ENCODE results near the gene SPNS1. TPM values are rescaled to one million over a fixed set of nuclear protein-coding genes. Genes with fewer than 3 reads are reported as not detected.
A peak's percentile ranks its signal among the peaks of the same experiment; 100 is the strongest.

The SPNS1 gene
- total and polyA plus RNA-seq, 8 donors: 12.6 to 57.6 (median 15.2) TPM

- no peak overlapping the region for H3K27ac ChIP-seq
- no peak for TF ChIP-seq CTCF (IDR thresholded peaks at IDR 0.05)
- H3K4me1 ChIP-seq: no peaks in the 10 kb centered on the region
- 74 to 87% methylated on average over 4 of the region's 4 CpGs for WGBS, 2 donors
- H3K4me3 ChIP-seq: no peak overlapping the region
- no peak for FAIRE-seq
- DNase-seq: no peak
- intact Hi-C loops (cut with DNase I): no loop called here
- no peaks in the 10 kb centered on the region for H3K27me3 ChIP-seq
- ATAC-seq: no peak
- no peaks in the 10 kb centered on the region for H3K36me3 ChIP-seq
- H3K9me3 ChIP-seq: no peaks in the 10 kb centered on the region
Measured at GRCh38 chr16:29025735-29026134, 51.2 kb downstream of the SPNS1 start.

- DNase-seq (no peak), FAIRE-seq (no peak), ATAC-seq (no peak)
- no peak overlapping the region for H3K27ac ChIP-seq
- H3K36me3 ChIP-seq: no peaks in the 10 kb centered on the region
- intact Hi-C loops (cut with DNase I): no loop called here
- H3K4me1 ChIP-seq: no peaks in the 10 kb centered on the region
- no peak for TF ChIP-seq CTCF (IDR thresholded peaks at IDR 0.05)
- H3K27me3 ChIP-seq: no peaks in the 10 kb centered on the region
- H3K9me3 ChIP-seq: no peaks in the 10 kb centered on the region
- 34 to 54% methylated on average over 7 of the region's 7 CpGs for WGBS, 2 donors
- no peak overlapping the region for H3K4me3 ChIP-seq
Measured at GRCh38 chr16:29028457-29029167, 54.0 kb downstream of the SPNS1 start.

GRCh38 chr16:29029168-29029994 is 54.8 kb downstream of the SPNS1 start:
- FAIRE-seq: no peak
- no peak for TF ChIP-seq CTCF (IDR thresholded peaks at IDR 0.05)
- ATAC-seq: peak in 1 of 4 donors; percentile 44
- Histone ChIP-seq H3K4me3 (no peak overlapping the region), H3K36me3 (no peaks in the 10 kb centered on the region), H3K27ac (no peak overlapping the region), H3K27me3 (no peaks in the 10 kb centered on the region), H3K9me3 (no peaks in the 10 kb centered on the region), H3K4me1 (no peaks in the 10 kb centered on the region)
- DNase-seq: no peak
- intact Hi-C loops (cut with DNase I): no loop called here
- WGBS, 2 donors: 37 to 42% methylated on average over 16 of the region's 16 CpGs

GRCh38 chr16:29030086-29030840 is 55.7 kb downstream of the SPNS1 start:
- TF ChIP-seq CTCF (IDR thresholded peaks at IDR 0.05): no peak
- Histone ChIP-seq H3K4me3 (no peak overlapping the region), H3K27me3 (no peaks in the 10 kb centered on the region), H3K9me3 (no peaks in the 10 kb centered on the region), H3K4me1 (no peaks in the 10 kb centered on the region), H3K36me3 (no peaks in the 10 kb centered on the region), H3K27ac (no peak overlapping the region)
- 50 to 59% methylated on average over 8 of the region's 8 CpGs for WGBS, 2 donors
- intact Hi-C loops (cut with DNase I): no loop called here
- no peak for FAIRE-seq
- no peak for DNase-seq
- no peak for ATAC-seq

Other genes starting within 250 kb of the SPNS1 start
- 1 to 10 TPM in 1 of 6 donors, under 1 TPM in 4, not detected in 1; 0.46 to 2.5 (median 0.92) TPM for gene NPIPB9, start 223.0 kb upstream of the SPNS1 start, total RNA-seq
- 1 to 10 TPM in 1 of 2 donors, under 1 TPM in 1; 0.57 to 1.1 TPM for gene NPIPB9, start 223.0 kb upstream of the SPNS1 start, polyA plus RNA-seq
- gene ATXN2L, start 151.8 kb upstream of the SPNS1 start, total RNA-seq: 10 to 100 TPM; 40.3 to 82.1 (median 54.6) TPM
- gene ATXN2L, start 151.8 kb upstream of the SPNS1 start, polyA plus RNA-seq: 100 to 1,000 TPM in 1 of 2 donors, 10 to 100 TPM in 1; 65.3 to 116 TPM
- 100 to 1,000 TPM in 1 of 6 donors, 10 to 100 TPM in 5; 71.9 to 100 (median 88.8) TPM for gene TUFM, start 128.4 kb upstream of the SPNS1 start, total RNA-seq
- gene TUFM, start 128.4 kb upstream of the SPNS1 start, polyA plus RNA-seq: 100 to 1,000 TPM; 145 to 181 TPM
- 10 to 100 TPM; 21.6 to 39.5 (median 24.5) TPM for gene SH2B1, start 110.9 kb upstream of the SPNS1 start, total RNA-seq
- 10 to 100 TPM; 66.2 to 81.6 TPM for gene SH2B1, start 110.9 kb upstream of the SPNS1 start, polyA plus RNA-seq
- under 1 TPM in 4 of 6 donors, not detected in 2; 0.20 to 0.42 (median 0.27) TPM for gene ATP2A1, start 96.3 kb upstream of the SPNS1 start, total RNA-seq
- gene ATP2A1, start 96.3 kb upstream of the SPNS1 start, polyA plus RNA-seq: under 1 TPM; 0.49 to 0.84 TPM
- 10 to 100 TPM; 11.5 to 16.9 (median 13.7) TPM for gene RABEP2, start 49.5 kb upstream of the SPNS1 start, total RNA-seq
- 10 to 100 TPM; 34.0 to 66.1 TPM for gene RABEP2, start 49.5 kb upstream of the SPNS1 start, polyA plus RNA-seq
- under 1 TPM in 3 of 6 donors, not detected in 3; 0.09 to 0.15 (median 0.09) TPM for gene CD19, start 42.8 kb upstream of the SPNS1 start, total RNA-seq
- gene CD19, start 42.8 kb upstream of the SPNS1 start, polyA plus RNA-seq: under 1 TPM in 1 of 2 donors, not detected in 1; 0.08 TPM
- gene NFATC2IP, start 23.8 kb upstream of the SPNS1 start, total RNA-seq: 10 to 100 TPM in 4 of 6 donors, 1 to 10 TPM in 2; 9.2 to 19.3 (median 11.8) TPM
- 10 to 100 TPM; 20.6 to 22.0 TPM for gene NFATC2IP, start 23.8 kb upstream of the SPNS1 start, polyA plus RNA-seq
- gene LAT, start 10.3 kb downstream of the SPNS1 start, total RNA-seq: 1 to 10 TPM; 1.9 to 3.4 (median 2.2) TPM
- gene LAT, start 10.3 kb downstream of the SPNS1 start, polyA plus RNA-seq: 10 to 100 TPM; 25.3 to 26.0 TPM

Data from pancreas (tissue), 10 donors.